GM20000 (cell line): ENCODE measurements around the gene P4HB.

ENCODE experiments used
- DNase-seq: peaks from one replicate; pipeline ENCODE4 v3.0.0; 2012; ENCODE audit warnings: low spot score
- CTCF ChIP-seq: IDR thresholded peaks from 2 replicates; pipeline ENCODE4 v1.5.1; 2012; ENCODE audit warnings: mild to moderate bottlenecking, control low read depth; ENCODE audit errors: extremely low read depth, missing control alignments

P4HB gene

DNA sequence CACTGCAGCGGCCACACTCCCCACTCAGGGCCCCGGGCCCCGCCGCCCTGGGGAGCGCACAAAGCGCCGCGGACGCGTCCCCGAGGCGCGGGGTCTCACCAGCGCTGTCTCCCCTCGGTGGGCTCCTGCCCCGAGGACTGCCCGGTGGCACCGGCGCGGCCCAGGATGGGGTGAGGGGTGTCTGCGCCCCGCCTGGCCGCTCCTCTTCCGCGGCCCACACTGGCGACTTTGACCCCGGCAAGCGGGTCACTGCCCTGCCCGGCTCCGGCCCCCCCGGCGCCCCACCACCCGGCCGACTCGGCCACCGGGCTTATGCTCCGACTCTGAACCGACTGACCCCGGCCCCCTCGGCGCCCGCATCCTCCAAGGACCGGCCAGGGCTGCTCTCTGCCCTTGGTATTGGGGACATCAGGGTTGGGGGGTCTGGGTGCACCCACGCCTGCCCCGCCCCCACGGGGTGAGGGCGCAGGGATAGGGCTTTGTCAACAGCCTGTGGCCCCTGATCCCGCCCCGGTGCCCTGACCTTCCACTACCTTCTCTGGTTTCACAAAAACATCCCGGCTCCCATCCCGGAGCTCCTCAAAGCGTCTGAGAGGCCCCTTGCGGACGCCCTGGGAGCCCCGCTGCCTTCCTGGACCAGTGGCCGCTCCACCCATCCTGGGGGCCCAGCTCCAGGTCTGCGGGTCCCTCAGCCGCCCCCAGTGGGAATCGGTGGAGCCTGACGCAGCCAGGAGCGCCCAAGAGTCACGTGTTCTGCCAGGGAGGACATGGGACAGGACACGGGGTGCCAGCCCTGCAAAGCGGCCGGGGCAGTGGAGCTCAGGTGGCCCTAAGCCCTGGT lies 55.6 kb downstream of the P4HB start:
- DNase-seq: no peak
- no peak for TF ChIP-seq CTCF

DNA sequence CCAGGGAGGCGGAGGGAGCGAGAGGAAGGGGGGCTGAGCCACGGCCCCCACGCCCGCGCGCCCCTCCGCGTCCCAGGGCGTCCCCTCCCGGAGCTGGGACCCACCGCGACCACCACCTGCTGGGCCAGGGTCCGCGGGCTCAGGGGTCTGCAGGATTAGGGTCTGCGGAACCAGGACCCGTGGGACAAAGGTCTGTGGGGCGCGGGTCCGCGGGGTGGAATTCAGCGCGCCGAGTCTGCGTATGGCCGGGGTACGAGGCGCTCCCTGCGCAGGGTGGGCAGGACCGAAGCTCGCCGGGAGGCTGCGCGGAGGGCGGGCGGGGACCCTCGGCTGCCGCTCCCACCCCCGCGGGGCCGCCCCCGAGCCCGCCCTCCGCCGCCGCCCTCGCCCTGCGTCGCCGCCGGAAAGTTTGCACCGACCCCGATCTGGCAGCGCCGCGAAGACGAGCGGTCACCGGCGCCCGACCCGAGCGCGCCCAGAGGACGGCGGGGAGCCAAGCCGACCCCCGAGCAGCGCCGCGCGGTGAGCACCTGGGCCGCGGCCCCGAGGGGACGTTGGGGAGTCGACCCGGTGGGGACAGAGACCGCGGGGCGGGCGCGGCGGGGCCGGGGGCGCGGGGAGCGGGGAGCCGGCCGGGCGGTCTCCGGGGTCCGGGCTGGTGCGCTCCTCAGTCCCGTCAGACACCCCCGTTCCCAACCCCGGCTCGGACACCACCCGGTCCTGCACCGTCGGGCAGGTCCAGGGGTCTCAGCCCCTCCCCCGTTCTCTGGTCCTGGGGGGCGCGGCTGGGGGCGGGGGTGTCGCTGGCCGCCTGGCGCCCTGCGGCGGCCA lies 56.4 kb downstream of the P4HB start, which contains the start of gene GCGR:
TSS of gene GCGR (plus strand) at position 423 of the 831 bp plus-strand sequence. CDS start 4,869 bp downstream, outside the sequence.
- no peak for DNase-seq

GRCh38 chr17:81802856-81803643 lies 57.3 kb downstream of the P4HB start:
- no peak for DNase-seq
- TF ChIP-seq CTCF: no peak

More for the DNA sequence above, 56.4 kb downstream of the P4HB start, which contains the start of gene GCGR:
- no peak for TF ChIP-seq CTCF

GRCh38 chr17:81802048-81802758 lies 58.1 kb downstream of the P4HB start:
- DNase-seq: no peak
- TF ChIP-seq CTCF: no peak

- no peak for TF ChIP-seq CTCF
- DNase-seq: no peak
These were observed 59.0 kb downstream of the P4HB start for GRCh38 chr17:81801327-81801726.

DNA sequence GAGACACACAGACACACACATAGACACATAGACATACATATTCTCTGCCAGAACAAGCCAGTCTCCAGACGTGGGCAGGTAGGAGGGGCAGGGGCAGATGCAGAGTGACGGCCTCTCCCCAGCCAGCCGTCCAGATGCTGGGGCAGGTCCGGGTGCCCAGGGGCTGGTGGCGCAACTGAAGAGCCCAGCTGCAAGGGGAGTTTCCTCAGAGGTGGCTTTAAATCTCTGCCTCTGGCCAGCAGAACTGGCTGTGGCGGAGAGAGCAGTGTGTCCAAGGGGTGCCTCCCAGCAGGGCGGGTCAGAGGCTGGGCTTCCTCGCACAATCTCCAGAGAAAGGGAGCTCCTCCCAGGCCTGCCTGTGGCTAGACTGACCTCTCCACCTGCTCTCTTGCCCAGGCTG lies 65.8 kb downstream of the P4HB start:
- DNase-seq: no peak

More for the DNA sequence above, 65.8 kb downstream of the P4HB start:
- TF ChIP-seq CTCF: no peak
